Pancreas (tissue), 10 donors: ENCODE data around the gene SAMM50. TPM values are rescaled to one million over a fixed set of nuclear protein-coding genes. Genes with fewer than 3 reads are reported as not detected.

Source experiments
- ATAC-seq, 4 donors: fragments of 200-7000 bp; cut with Tn5 transposase; one replicate each; pipeline versions ENCODE4 v1.8.0 to v1.9.1; 2020; ENCODE audit warnings: mild to moderate bottlenecking in 4 of 4, moderate library complexity in 4 of 4
- DNase-seq, 6 donors: peaks; one replicate each; pipeline ENCODE4 v3.0.0-alpha.2; 2020
- FAIRE-seq: peaks from 2 replicates; lab custom pipeline; 2012; peaks lifted over from hg19 to GRCh38; lab: Jason Lieb, UNC
- H3K27ac ChIP-seq, 4 donors: fragments of 200-600 bp; sonication (generic); 1 replicate in 3 of 4; 2 replicates in 1 of 4; pipeline versions ENCODE4 v1.5.0 to v1.8.0; 2020
- H3K27me3 ChIP-seq, 4 donors: fragments of 200-600 bp; one replicate each; pipeline ENCODE4 v1.8.0; 2021
- H3K36me3 ChIP-seq, 3 donors: fragments of 200-600 bp; sonication (generic) in 1 of 3; one replicate each; pipeline versions ENCODE4 v1.5.0 to v1.8.0; 2020 to 2021
- H3K4me1 ChIP-seq, 3 donors: fragments of 200-600 bp; one replicate each; pipeline ENCODE4 v1.8.0; 2021
- H3K4me3 ChIP-seq, 4 donors: fragments of 200-600 bp; sonication (generic) in 2 of 4; one replicate each; pipeline versions ENCODE4 v1.5.0 to v1.8.0; 2020 to 2021
- H3K9me3 ChIP-seq, 4 donors: fragments of 200-600 bp; one replicate each; pipeline ENCODE4 v1.8.0; 2021
- WGBS, 2 donors: extraction: QIAGEN DNeasy Blood & Tissue Kit; methylation state at CpG; one replicate each; pipeline ENCODE4 v1.1.7; 2013; 5-methylcytosine and 5-hydroxymethylcytosine counted together
- intact Hi-C, 3 donors: fragments of 100-400 bp; cut with DNase I; formaldehyde crosslinking; loops; one replicate each; pipeline versions ENCODE4 v1.11.1 to v1.14.2; 2022
- polyA plus RNA-seq, 2 donors: library from polyadenylated mRNA; stranded (reverse); fragments of 200-250 nt; gene quantifications; one replicate each; pipeline ENCODE4 v1.2.3, GENCODE V29; 2013
- total RNA-seq, 6 donors: library from RNA; stranded (reverse); fragmentation: NEBNext Ultra II Directional in 4 of 6; extraction: Animal tissue kit (Norgen Biotek cat#: 25700) in 4 of 6; gene quantifications; one replicate each; pipeline versions ENCODE4 v1.2.1 to v1.2.4, GENCODE V29; 2021 to 2023
- TF ChIP-seq, protein P1 (sequence below), 4 donors: fragments of 200-600 bp; sonication (generic) in 3 of 4; IDR thresholded peaks; one replicate each; pipeline versions ENCODE4 v1.5.0 to v1.8.0; 2021; ENCODE audit warnings: antibody characterized with exemption in 4 of 4
- donor health status: healthy with polysubstance abuse.
- donor health status: DM: no; HTN: no; CAD: no; lungs with moderate emphysema.
- donor health status: DM: no; HTN: no; CAD: no.
- donor health status: control.
- donor health status: control.
- donor health status: Bipolar disorder and iron deficiency.
- donor health status: DM: yes; HTN: yes; CAD: no.
- donor health status: DM: no; HTN: no; CAD: no.
- donor health status: DM: no; HTN: no; CAD: no.
- donor health status: DM: yes; HTN: yes; CAD: no.

The SAMM50 gene
- total and polyA plus RNA-seq, 8 donors, result 9.1 to 24.4 (median 17.5) TPM

DNA sequence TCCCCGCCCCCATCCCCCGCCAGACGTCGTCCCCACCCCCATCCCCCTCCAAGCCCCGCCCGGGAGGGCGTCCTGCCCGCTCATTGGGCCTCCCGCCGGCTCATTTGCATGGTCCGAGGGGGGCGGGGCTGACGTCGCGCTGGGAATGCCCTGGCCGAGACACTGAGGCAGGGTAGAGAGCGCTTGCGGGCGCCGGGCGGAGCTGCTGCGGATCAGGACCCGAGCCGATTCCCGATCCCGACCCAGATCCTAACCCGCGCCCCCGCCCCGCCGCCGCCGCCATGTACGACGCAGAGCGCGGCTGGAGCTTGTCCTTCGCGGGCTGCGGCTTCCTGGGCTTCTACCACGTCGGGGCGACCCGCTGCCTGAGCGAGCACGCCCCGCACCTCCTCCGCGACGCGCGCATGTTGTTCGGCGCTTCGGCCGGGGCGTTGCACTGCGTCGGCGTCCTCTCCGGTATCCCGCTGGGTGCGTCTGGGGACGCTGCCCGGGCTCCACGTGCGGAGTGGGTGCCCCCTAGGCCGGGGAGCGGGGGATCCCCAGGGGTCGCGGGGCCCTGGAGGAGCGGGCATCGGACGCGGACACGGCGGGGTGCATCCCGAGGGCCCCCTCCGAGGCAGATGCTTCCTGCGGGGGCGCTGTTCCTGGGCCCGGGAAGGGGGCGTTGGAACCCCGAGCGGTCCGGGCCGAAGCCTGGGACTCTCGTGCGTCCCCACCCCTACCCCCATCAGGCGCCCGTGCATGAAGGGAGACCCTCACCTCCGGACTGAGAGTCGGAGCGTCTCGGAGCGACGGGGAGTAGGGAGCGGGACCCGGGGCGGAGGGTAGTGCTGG lies 31.4 kb upstream of the SAMM50 start, which contains the start of gene PNPLA3:
Gene PNPLA3, plus strand, starts transcription at position 175 of the 834 bp plus-strand sequence. Its CDS starts 107 bp downstream, at position 282.
- H3K36me3 ChIP-seq, result no peaks in the 10 kb centered on the region
- peak within 1 kb of the TSS; percentile 18 to 54 (median 39) for H3K4me3 ChIP-seq
- 3% methylated on average over 84 to 100 of the region's 100 CpGs for WGBS, 2 donors
- DNase-seq (peak; percentile 82 to 95 (median 91)), FAIRE-seq (no peak), ATAC-seq (peak; percentile 96 to 99 (median 96))
- H3K9me3 ChIP-seq, result no peaks in the 10 kb centered on the region
- H3K4me1 ChIP-seq, result no peaks in the 10 kb centered on the region
- TF ChIP-seq, protein P1, sequence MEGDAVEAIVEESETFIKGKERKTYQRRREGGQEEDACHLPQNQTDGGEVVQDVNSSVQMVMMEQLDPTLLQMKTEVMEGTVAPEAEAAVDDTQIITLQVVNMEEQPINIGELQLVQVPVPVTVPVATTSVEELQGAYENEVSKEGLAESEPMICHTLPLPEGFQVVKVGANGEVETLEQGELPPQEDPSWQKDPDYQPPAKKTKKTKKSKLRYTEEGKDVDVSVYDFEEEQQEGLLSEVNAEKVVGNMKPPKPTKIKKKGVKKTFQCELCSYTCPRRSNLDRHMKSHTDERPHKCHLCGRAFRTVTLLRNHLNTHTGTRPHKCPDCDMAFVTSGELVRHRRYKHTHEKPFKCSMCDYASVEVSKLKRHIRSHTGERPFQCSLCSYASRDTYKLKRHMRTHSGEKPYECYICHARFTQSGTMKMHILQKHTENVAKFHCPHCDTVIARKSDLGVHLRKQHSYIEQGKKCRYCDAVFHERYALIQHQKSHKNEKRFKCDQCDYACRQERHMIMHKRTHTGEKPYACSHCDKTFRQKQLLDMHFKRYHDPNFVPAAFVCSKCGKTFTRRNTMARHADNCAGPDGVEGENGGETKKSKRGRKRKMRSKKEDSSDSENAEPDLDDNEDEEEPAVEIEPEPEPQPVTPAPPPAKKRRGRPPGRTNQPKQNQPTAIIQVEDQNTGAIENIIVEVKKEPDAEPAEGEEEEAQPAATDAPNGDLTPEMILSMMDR (IDR thresholded peaks at IDR 0.05), result no peak
- intact Hi-C loops, result no loop called here
- no peaks in the 10 kb centered on the region for H3K27me3 ChIP-seq
- no peak within 1 kb of the TSS for H3K27ac ChIP-seq

DNA sequence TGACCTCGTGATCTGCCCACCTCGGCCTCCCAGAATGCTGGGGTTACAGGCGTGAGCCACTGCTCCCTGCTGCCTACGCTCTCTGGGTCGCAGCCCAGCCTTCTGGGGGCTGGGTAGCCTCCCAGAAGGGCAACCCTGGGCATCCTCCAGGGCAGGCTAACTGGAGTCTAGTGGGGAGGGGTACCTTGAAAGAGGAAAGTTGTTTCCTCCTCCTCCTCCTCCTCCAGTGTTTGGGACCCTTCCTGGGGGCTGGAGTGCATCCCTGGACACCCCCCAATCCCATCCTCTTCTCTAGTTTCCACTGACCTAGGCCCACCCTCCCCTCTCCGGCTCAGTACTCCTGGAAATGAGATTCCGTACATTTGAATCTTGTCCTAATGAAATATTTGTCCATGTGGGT lies 30.4 kb upstream of the SAMM50 start:
- TF ChIP-seq, protein P1 (IDR thresholded peaks at IDR 0.05), result no peak
- intact Hi-C loops, result no loop called here
- ATAC-seq (no peak), FAIRE-seq (no peak), DNase-seq (no peak)
- 63 to 64% methylated on average over 7 of the region's 7 CpGs for WGBS, 2 donors
- H3K36me3 ChIP-seq, result no peaks in the 10 kb centered on the region
- H3K27me3 ChIP-seq, result no peaks in the 10 kb centered on the region
- no peak overlapping the region for H3K4me3 ChIP-seq
- H3K9me3 ChIP-seq, result no peaks in the 10 kb centered on the region
- H3K4me1 ChIP-seq, result no peaks in the 10 kb centered on the region
- H3K27ac ChIP-seq, result no peak overlapping the region

DNA sequence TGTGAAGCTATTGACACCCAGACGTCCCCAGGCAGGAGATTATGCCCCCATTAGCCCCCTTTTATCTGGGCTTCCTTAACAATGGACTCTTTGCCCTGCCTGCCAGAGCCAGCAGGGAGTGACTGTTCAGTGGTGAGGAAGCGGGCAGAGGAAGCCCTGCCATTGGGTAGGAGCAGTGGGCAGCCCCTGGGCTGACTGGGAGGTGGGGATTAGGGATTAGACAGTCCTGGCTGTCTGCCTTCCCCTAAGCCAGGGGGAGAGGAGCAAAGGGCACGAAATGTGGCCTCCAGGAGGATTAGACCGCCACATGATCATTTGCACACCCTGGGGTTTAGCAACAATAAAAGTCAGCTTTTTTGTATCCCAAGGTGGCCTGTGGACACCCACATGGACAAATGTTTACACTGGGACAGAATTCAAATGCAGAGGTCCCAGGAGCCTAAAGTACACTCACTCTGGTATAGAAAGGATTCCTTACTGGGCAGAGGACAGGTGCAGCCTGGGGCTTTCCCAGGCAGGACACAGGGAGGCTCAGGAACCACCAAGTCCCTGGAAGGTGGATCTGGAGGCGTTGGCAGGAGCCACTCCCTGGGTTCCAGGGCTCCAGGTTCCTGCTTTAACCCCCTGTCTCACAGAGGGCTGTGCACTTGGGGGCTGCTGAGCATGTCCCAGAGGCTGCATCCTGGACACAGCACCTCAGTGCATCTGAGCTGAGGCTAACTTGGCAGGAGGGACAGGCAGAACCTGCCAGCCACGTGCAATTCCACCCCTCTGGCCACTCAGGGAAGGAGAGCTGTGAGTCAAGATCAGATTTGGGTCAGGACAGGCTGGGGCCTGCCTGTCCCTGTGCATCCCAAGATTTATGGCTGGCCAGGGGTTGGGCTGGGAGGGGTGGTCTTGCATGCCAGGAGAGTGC lies 29.6 kb upstream of the SAMM50 start:
- no peak for DNase-seq
- WGBS, 2 donors, result 65 to 68% methylated on average over 6 of the region's 6 CpGs
- H3K36me3 ChIP-seq, result no peaks in the 10 kb centered on the region
- no peaks in the 10 kb centered on the region for H3K27me3 ChIP-seq
- intact Hi-C loops, result no loop called here
- no peak overlapping the region for H3K4me3 ChIP-seq
- TF ChIP-seq, protein P1 (IDR thresholded peaks at IDR 0.05), result no peak
- ATAC-seq, result peak in 1 of 4 donors; percentile 13
- no peaks in the 10 kb centered on the region for H3K4me1 ChIP-seq
- FAIRE-seq, result no peak
- H3K9me3 ChIP-seq, result no peaks in the 10 kb centered on the region
- H3K27ac ChIP-seq, result no peak overlapping the region

DNA sequence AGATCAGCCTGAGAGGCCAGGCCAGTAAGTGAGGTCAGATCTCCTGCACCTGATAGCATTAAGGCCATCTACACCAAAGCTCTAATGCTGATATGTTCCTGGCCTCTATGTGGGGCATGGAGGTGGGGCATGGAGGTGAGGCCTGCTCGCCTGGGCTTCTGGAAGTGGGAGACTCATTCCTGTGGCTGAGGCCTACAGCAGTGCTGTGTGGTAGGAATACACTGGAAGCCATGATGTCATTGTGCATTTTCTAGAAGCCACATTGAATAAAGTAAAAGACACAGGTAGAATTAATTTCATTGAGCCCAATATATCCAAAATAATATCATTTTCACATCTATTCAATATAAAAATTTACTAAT lies 28.9 kb upstream of the SAMM50 start:
- FAIRE-seq (no peak), DNase-seq (no peak), ATAC-seq (no peak)
- Histone ChIP-seq H3K4me1 (no peaks in the 10 kb centered on the region), H3K27me3 (no peaks in the 10 kb centered on the region), H3K36me3 (no peaks in the 10 kb centered on the region), H3K27ac (no peak overlapping the region), H3K4me3 (no peak overlapping the region), H3K9me3 (no peaks in the 10 kb centered on the region)
- TF ChIP-seq, protein P1 (IDR thresholded peaks at IDR 0.05), result no peak
- intact Hi-C loops, result no loop called here
- WGBS, 2 donors, result 76 to 88% methylated on average over 1 of the region's 1 CpG
